ENCODE data around the gene EEF1A2.

Gene EEF1A2

GRCh38 chr20:63544958-63545516, 46.2 kb upstream of the EEF1A2 start:
- DNase-seq (ENCODE audit: low read depth), result no peak
- no peak for TF ChIP-seq CTCF (conservative IDR thresholded peaks at IDR 0.05; ENCODE audit: control insufficient read depth, insufficient read depth, low read depth, low read length)
- no peak overlapping the region for H3K4me3 ChIP-seq (ENCODE audit: control insufficient read depth, low read depth, low read length)

GRCh38 chr20:63544241-63544957, 45.5 kb upstream of the EEF1A2 start:
- TF ChIP-seq CTCF (conservative IDR thresholded peaks at IDR 0.05; ENCODE audit: control insufficient read depth, insufficient read depth, low read depth, low read length), result no peak
- DNase-seq (ENCODE audit: low read depth), result no peak
- no peak overlapping the region for H3K4me3 ChIP-seq (ENCODE audit: control insufficient read depth, low read depth, low read length)

GRCh38 chr20:63543733-63544132, 44.9 kb upstream of the EEF1A2 start:
- DNase-seq (ENCODE audit: low read depth), result no peak
- H3K4me3 ChIP-seq (ENCODE audit: control insufficient read depth, low read depth, low read length), result no peak overlapping the region
- no peak for TF ChIP-seq CTCF (conservative IDR thresholded peaks at IDR 0.05; ENCODE audit: control insufficient read depth, insufficient read depth, low read depth, low read length)

- no peak for TF ChIP-seq CTCF (conservative IDR thresholded peaks at IDR 0.05; ENCODE audit: control insufficient read depth, insufficient read depth, low read depth, low read length)
- DNase-seq (ENCODE audit: low read depth), result no peak
- H3K4me3 ChIP-seq (ENCODE audit: control insufficient read depth, low read depth, low read length), result no peak overlapping the region
Measured at GRCh38 chr20:63543131-63543530, 44.2 kb upstream of the EEF1A2 start.

- TF ChIP-seq CTCF (conservative IDR thresholded peaks at IDR 0.05; ENCODE audit: control insufficient read depth, insufficient read depth, low read depth, low read length), result no peak
- no peak overlapping the region for H3K4me3 ChIP-seq (ENCODE audit: control insufficient read depth, low read depth, low read length)
- no peak for DNase-seq (ENCODE audit: low read depth)
Measured at GRCh38 chr20:63542696-63543095, 43.8 kb upstream of the EEF1A2 start.

- TF ChIP-seq CTCF (conservative IDR thresholded peaks at IDR 0.05; ENCODE audit: control insufficient read depth, insufficient read depth, low read depth, low read length), result no peak
- H3K4me3 ChIP-seq (ENCODE audit: control insufficient read depth, low read depth, low read length), result no peak overlapping the region
- no peak for DNase-seq (ENCODE audit: low read depth)
Measured at GRCh38 chr20:63542031-63542559, 43.2 kb upstream of the EEF1A2 start.

Measured in fibroblast of mammary gland (primary cell).